Skeletal muscle satellite cell (primary cell): ENCODE results near the gene MCU.
"Not testable (repeated sequence)": the region's sequence is repeated elsewhere in the genome, so short reads cannot be mapped to it uniquely, and the experiment has no call there.

Experiments used
- H3K27me3 ChIP-seq: 2 replicates; pipeline ENCODE4 v1.7.0; 2013; ENCODE audit warnings: low read length; ENCODE audit not compliant: control insufficient read depth, insufficient read depth
- H3K36me3 ChIP-seq: 2 replicates; pipeline ENCODE4 v1.7.0; 2013; ENCODE audit warnings: mild to moderate bottlenecking, control low read depth, low read length; ENCODE audit not compliant: insufficient read depth
- H3K4me1 ChIP-seq: 2 replicates; pipeline ENCODE4 v1.7.0; 2013; ENCODE audit warnings: low read length; ENCODE audit not compliant: control insufficient read depth, insufficient read depth
- H3K4me2 ChIP-seq: 2 replicates; pipeline ENCODE4 v1.7.0; 2013; ENCODE audit warnings: mild to moderate bottlenecking, low read length
- H3K4me3 ChIP-seq: 2 replicates; pipeline ENCODE4 v1.7.0; 2013; ENCODE audit warnings: low read length
- H3K9ac ChIP-seq: 2 replicates; pipeline ENCODE4 v1.7.0; 2013; ENCODE audit warnings: mild to moderate bottlenecking, low read depth, low read length, moderate library complexity
- H3K9me3 ChIP-seq: replicated peaks from 2 replicates; pipeline ENCODE4 v1.7.0; 2013; ENCODE audit warnings: mild to moderate bottlenecking, control low read depth, low read length

MCU gene

GRCh38 chr10:72890086-72890485, 198.1 kb downstream of the MCU start:
- H3K27me3 ChIP-seq, result no peaks in the 10 kb centered on the region
- no peak overlapping the region for H3K9ac ChIP-seq
- H3K9me3 ChIP-seq, result no peaks in the 10 kb centered on the region
- peaks cover 25% of the 10 kb centered on the region for H3K36me3 ChIP-seq
- no peak overlapping the region for H3K4me3 ChIP-seq
- no peak overlapping the region for H3K4me2 ChIP-seq
- H3K4me1 ChIP-seq, result peaks cover 7% of the 10 kb centered on the region

GRCh38 chr10:72893136-72893798, 201.3 kb downstream of the MCU start, which contains the start of gene OIT3:
Gene OIT3, plus strand, starts transcription at chr10:72893739. Its CDS starts 60 bp downstream, at chr10:72893799.
- Histone ChIP-seq H3K4me2 (no peak within 1 kb of the TSS), H3K27me3 (no peaks in the 10 kb centered on the region)

GRCh38 chr10:72895236-72895850, 203.4 kb downstream of the MCU start:
- no peak overlapping the region for H3K4me3 ChIP-seq
- no peaks in the 10 kb centered on the region for H3K4me1 ChIP-seq
- H3K9me3 ChIP-seq, result no peaks in the 10 kb centered on the region
- H3K27me3 ChIP-seq, result no peaks in the 10 kb centered on the region
- H3K36me3 ChIP-seq, result no peaks in the 10 kb centered on the region
- no peak overlapping the region for H3K4me2 ChIP-seq
- H3K9ac ChIP-seq, result no peak overlapping the region

More at GRCh38 chr10:72893136-72893798, 201.3 kb downstream of the MCU start, which contains the start of gene OIT3:
- no peak within 1 kb of the TSS for H3K9ac ChIP-seq
- no peaks in the 10 kb centered on the region for H3K9me3 ChIP-seq
- peaks cover 7% of the 10 kb centered on the region for H3K36me3 ChIP-seq
- no peaks in the 10 kb centered on the region for H3K4me1 ChIP-seq
- no peak within 1 kb of the TSS for H3K4me3 ChIP-seq

GRCh38 chr10:72898616-72899015, 206.7 kb downstream of the MCU start:
- Histone ChIP-seq H3K36me3 (no peaks in the 10 kb centered on the region), H3K27me3 (no peaks in the 10 kb centered on the region), H3K4me3 (no peak overlapping the region), H3K9ac (no peak overlapping the region), H3K9me3 (no peaks in the 10 kb centered on the region), H3K4me2 (no peak overlapping the region), H3K4me1 (no peaks in the 10 kb centered on the region)

- Histone ChIP-seq H3K27me3 (no peaks in the 10 kb centered on the region), H3K4me2 (no peak overlapping the region), H3K9ac (no peak overlapping the region), H3K36me3 (no peaks in the 10 kb centered on the region), H3K4me1 (no peaks in the 10 kb centered on the region), H3K4me3 (no peak overlapping the region), H3K9me3 (no peaks in the 10 kb centered on the region)
Measured at GRCh38 chr10:72899545-72899944, 207.6 kb downstream of the MCU start.

- not testable (repeated sequence) for H3K36me3 ChIP-seq, H3K27me3 ChIP-seq, H3K4me3 ChIP-seq, H3K4me1 ChIP-seq, H3K4me2 ChIP-seq, H3K9ac ChIP-seq, H3K9me3 ChIP-seq
Measured at GRCh38 chr10:72903941-72904446, 212.1 kb downstream of the MCU start.

GRCh38 chr10:72904806-72905205, 212.9 kb downstream of the MCU start:
- H3K9me3 ChIP-seq, result no peaks in the 10 kb centered on the region
- no peak overlapping the region for H3K4me3 ChIP-seq
- no peaks in the 10 kb centered on the region for H3K27me3 ChIP-seq
- H3K4me2 ChIP-seq, result no peak overlapping the region
- H3K36me3 ChIP-seq, result no peaks in the 10 kb centered on the region
- no peak overlapping the region for H3K9ac ChIP-seq
- H3K4me1 ChIP-seq, result no peaks in the 10 kb centered on the region

- H3K9me3 ChIP-seq, result no peaks in the 10 kb centered on the region
- no peaks in the 10 kb centered on the region for H3K4me1 ChIP-seq
- no peaks in the 10 kb centered on the region for H3K27me3 ChIP-seq
- H3K4me2 ChIP-seq, result no peak overlapping the region
- H3K36me3 ChIP-seq, result no peaks in the 10 kb centered on the region
- H3K4me3 ChIP-seq, result no peak overlapping the region
- no peak overlapping the region for H3K9ac ChIP-seq
Measured at GRCh38 chr10:72906446-72906845, 214.5 kb downstream of the MCU start.

GRCh38 chr10:72910705-72911104, 218.8 kb downstream of the MCU start:
- Histone ChIP-seq H3K4me1 (no peaks in the 10 kb centered on the region), H3K27me3 (no peaks in the 10 kb centered on the region), H3K9ac (no peak overlapping the region), H3K4me2 (no peak overlapping the region), H3K9me3 (no peaks in the 10 kb centered on the region), H3K36me3 (no peaks in the 10 kb centered on the region), H3K4me3 (no peak overlapping the region)

- Histone ChIP-seq H3K27me3 (no peaks in the 10 kb centered on the region), H3K4me3 (no peak overlapping the region), H3K36me3 (no peaks in the 10 kb centered on the region), H3K4me2 (no peak overlapping the region), H3K4me1 (no peaks in the 10 kb centered on the region), H3K9me3 (no peaks in the 10 kb centered on the region), H3K9ac (no peak overlapping the region)
Measured at GRCh38 chr10:72911758-72912157, 219.8 kb downstream of the MCU start.

GRCh38 chr10:72912736-72913135, 220.8 kb downstream of the MCU start:
- Histone ChIP-seq H3K9ac (no peak overlapping the region), H3K4me2 (no peak overlapping the region), H3K36me3 (no peaks in the 10 kb centered on the region), H3K27me3 (no peaks in the 10 kb centered on the region), H3K4me3 (no peak overlapping the region), H3K9me3 (no peaks in the 10 kb centered on the region), H3K4me1 (no peaks in the 10 kb centered on the region)

- no peaks in the 10 kb centered on the region for H3K4me1 ChIP-seq
- H3K4me2 ChIP-seq, result no peak overlapping the region
- no peak overlapping the region for H3K9ac ChIP-seq
- H3K36me3 ChIP-seq, result no peaks in the 10 kb centered on the region
- H3K4me3 ChIP-seq, result no peak overlapping the region
- H3K27me3 ChIP-seq, result no peaks in the 10 kb centered on the region
- H3K9me3 ChIP-seq, result no peaks in the 10 kb centered on the region
Measured at GRCh38 chr10:72913287-72913686, 221.3 kb downstream of the MCU start.
